Stomach (tissue), 4 donors: Measurements from ENCODE around the gene NPBWR2.

Experiments
- CTCF ChIP-seq, 7 experiments: fragments of 450-650 bp in 4 of 7; fragments of 200-600 bp in 3 of 7; sonication (generic) in 3 of 7; IDR thresholded peaks; one replicate each; pipeline ENCODE4 v1.5.1; 2016 to 2019; ENCODE audit warnings: antibody characterized with exemption in 7 of 7, control low read depth in 2 of 7, mild to moderate bottlenecking in 1 of 7
- POLR2AphosphoS5 ChIP-seq, 3 donors: sonication (generic); formaldehyde crosslinking; IDR thresholded peaks; one replicate each; pipeline ENCODE4 v1.6.1; 2016; ENCODE audit warnings: antibody characterized with exemption in 3 of 3

DNA sequence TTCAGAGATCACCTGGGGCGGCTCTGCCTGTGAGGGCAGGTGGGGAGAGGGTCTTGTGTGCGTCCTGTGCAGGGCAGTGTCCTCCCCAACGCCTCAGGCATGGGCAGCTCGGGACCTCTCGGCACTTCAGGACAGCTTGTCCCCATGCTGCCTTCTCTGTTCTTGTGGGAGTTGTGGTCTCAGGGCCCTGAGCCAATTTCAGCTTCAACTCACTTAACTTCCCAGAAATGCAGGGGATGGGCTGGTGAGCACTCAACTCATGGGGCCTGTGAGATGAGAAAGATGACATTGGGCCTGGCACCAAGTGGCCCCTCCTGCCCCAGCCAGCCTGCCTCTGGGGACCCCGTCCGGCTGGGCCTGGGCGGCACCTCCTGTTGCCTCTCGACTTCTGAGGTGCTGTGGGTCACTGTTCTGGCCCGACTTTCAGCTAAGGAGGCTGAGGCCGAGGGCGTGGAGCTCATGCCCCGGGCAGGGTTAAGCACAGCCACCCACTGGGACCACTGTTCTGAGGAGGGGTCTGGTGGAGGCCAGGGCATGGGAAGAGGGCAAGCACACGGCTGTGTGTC, 34.8 kb downstream of the NPBWR2 start:
- TF ChIP-seq POLR2AphosphoS5 (IDR thresholded peaks at IDR 0.05) (no peak), CTCF (IDR thresholded peaks at IDR 0.05) (no peak)
